ENCODE results near the gene DHRS1.

The DHRS1 gene

DNA sequence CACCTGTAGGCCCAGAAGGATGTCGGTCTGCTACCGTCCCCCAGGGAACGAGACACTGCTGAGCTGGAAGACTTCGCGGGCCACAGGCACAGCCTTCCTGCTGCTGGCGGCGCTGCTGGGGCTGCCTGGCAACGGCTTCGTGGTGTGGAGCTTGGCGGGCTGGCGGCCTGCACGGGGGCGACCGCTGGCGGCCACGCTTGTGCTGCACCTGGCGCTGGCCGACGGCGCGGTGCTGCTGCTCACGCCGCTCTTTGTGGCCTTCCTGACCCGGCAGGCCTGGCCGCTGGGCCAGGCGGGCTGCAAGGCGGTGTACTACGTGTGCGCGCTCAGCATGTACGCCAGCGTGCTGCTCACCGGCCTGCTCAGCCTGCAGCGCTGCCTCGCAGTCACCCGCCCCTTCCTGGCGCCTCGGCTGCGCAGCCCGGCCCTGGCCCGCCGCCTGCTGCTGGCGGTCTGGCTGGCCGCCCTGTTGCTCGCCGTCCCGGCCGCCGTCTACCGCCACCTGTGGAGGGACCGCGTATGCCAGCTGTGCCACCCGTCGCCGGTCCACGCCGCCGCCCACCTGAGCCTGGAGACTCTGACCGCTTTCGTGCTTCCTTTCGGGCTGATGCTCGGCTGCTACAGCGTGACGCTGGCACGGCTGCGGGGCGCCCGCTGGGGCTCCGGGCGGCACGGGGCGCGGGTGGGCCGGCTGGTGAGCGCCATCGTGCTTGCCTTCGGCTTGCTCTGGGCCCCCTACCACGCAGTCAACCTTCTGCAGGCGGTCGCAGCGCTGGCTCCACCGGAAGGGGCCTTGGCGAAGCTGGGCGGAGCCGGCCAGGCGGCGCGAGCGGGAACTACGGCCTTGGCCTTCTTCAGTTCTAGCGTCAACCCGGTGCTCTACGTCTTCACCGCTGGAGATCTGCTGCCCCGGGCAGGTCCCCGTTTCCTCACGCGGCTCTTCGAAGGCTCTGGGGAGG is 11.3 kb upstream of the DHRS1 start, which contains the start of gene LTB4R:
LTB4R (plus strand) TSS at position 857 of the 959 bp plus-strand sequence. CDS start 4,150 bp downstream, outside the sequence.
- Histone ChIP-seq H3K9ac (ENCODE audit: low read length) (peak within 1 kb of the TSS; percentile 53), H3K27ac (ENCODE audit: low read depth, low read length) (peak within 1 kb of the TSS; percentile 59), H3K27me3 (ENCODE audit: control insufficient read depth, insufficient read depth, low read length) (no peaks in the 10 kb centered on the region), H3K36me3 (ENCODE audit: control insufficient read depth, insufficient read depth, low read length) (peaks cover 9% of the 10 kb centered on the region), H3K4me3 (ENCODE audit: low read length) (peak within 1 kb of the TSS; percentile 67), H3K4me1 (ENCODE audit: control insufficient read depth, insufficient read depth, low read length) (peaks cover 8% of the 10 kb centered on the region)

DNA sequence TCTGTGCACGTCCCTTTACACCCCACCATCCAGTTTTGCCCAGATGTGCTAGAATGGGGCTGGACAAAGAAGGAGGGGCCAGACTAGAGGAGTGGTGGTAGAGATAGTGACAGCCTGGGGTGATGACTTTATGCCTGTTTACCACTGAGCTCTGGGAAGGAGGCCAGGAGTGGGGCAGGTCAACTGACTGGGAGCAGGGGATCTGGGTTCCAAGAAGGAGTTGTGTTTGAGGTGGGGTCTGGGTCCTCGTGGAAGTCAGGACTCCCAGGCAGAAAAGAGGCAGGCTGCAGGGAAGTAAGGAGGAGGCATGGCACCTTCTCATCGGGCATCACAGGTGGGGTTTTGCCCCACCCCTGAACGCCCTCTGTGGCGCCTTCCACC is 10.7 kb upstream of the DHRS1 start:
- H3K4me3 ChIP-seq (ENCODE audit: low read length), result peak overlapping the region; percentile 67
- no peaks in the 10 kb centered on the region for H3K27me3 ChIP-seq (ENCODE audit: control insufficient read depth, insufficient read depth, low read length)
- H3K9ac ChIP-seq (ENCODE audit: low read length), result no peak overlapping the region
- peaks cover 16% of the 10 kb centered on the region for H3K36me3 ChIP-seq (ENCODE audit: control insufficient read depth, insufficient read depth, low read length)
- peaks cover 8% of the 10 kb centered on the region for H3K4me1 ChIP-seq (ENCODE audit: control insufficient read depth, insufficient read depth, low read length)
- peak overlapping the region; percentile 59 for H3K27ac ChIP-seq (ENCODE audit: low read depth, low read length)

DNA sequence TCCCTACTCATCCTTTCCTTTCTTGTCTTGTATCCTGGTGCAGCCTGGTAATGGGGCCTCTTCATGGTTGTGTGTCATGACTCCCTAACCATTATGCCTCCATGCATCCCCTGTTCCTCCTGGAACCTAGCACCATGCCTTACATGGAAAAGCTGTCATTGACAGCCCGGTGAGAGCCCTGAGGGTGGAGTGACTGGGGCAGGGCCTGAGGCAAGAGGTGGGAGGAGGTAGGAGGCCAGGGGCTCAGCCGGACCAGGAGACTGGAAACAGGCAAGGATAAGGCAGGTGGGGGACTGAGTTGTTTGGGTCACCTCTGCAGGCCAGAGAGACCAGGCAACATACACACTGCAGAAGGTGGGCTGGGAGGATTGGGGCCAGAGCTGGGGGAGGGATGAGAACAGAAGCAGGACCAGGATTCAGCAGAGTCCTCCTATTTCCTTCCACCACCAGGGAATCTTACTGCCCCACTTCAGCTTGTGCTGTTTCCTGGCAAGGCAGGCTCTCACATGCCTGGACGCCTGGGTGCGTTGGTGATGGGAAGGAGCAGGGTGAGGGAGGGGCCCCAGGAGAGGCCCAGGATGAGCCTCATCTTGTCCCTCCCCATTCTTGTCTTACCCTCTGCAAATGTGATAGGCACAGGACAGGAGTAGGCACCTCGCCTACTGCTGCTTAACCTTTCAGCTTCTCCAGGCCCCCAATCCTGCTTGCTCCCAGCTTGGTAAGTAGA is 10.1 kb upstream of the DHRS1 start, which contains the start of gene LTB4R2:
LTB4R2 (plus strand) TSS at position 603 of the 727 bp plus-strand sequence. CDS start 525 bp downstream, outside the sequence.
- peaks cover 8% of the 10 kb centered on the region for H3K4me1 ChIP-seq (ENCODE audit: control insufficient read depth, insufficient read depth, low read length)
- peak within 1 kb of the TSS; percentile 59 for H3K27ac ChIP-seq (ENCODE audit: low read depth, low read length)
- no peaks in the 10 kb centered on the region for H3K27me3 ChIP-seq (ENCODE audit: control insufficient read depth, insufficient read depth, low read length)
- H3K9ac ChIP-seq (ENCODE audit: low read length), result no peak within 1 kb of the TSS
- H3K4me3 ChIP-seq (ENCODE audit: low read length), result peak within 1 kb of the TSS; percentile 67
- peaks cover 21% of the 10 kb centered on the region for H3K36me3 ChIP-seq (ENCODE audit: control insufficient read depth, insufficient read depth, low read length)

DNA sequence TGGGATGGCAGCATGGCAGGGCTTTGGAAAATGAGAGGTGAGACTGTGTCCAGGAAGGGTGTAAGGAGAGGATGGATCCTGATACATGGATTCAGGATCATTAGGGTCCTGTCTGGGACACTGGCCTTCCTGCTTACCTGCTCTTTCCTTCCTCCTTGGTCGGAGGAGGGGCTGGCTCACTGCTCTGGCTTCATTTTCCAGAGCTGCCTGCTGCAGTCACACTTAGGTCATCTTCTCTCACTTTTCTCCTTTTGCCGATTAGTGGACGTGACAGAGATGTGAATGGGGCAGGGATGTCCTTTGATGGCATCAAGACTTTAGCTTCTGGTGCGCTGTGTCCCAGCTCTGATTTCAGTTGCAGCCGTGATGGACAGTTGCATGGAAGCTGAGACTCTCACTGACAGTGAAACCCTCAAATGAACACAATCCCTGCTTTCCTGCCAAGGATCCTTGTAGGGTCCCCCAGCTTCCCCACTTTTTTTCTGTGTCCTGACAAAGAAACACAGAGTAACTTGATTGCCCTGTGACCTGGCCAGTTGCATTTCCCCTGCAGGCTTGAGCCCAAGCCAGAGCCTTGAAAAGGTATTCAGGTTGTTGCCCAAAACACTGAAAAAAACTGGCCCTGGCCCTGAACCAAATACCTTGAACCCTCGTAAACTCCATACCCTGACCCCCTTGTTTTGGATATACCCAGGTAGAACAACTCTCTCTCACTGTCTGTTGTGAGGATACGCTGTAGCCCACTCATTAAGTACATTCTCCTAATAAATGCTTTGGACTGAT is 9.0 kb upstream of the DHRS1 start:
- Histone ChIP-seq H3K27ac (ENCODE audit: low read depth, low read length) (no peak overlapping the region), H3K27me3 (ENCODE audit: control insufficient read depth, insufficient read depth, low read length) (no peaks in the 10 kb centered on the region), H3K9ac (ENCODE audit: low read length) (no peak overlapping the region), H3K4me1 (ENCODE audit: control insufficient read depth, insufficient read depth, low read length) (peaks cover 8% of the 10 kb centered on the region), H3K36me3 (ENCODE audit: control insufficient read depth, insufficient read depth, low read length) (peaks cover 32% of the 10 kb centered on the region), H3K4me3 (ENCODE audit: low read length) (no peak overlapping the region)

DNA sequence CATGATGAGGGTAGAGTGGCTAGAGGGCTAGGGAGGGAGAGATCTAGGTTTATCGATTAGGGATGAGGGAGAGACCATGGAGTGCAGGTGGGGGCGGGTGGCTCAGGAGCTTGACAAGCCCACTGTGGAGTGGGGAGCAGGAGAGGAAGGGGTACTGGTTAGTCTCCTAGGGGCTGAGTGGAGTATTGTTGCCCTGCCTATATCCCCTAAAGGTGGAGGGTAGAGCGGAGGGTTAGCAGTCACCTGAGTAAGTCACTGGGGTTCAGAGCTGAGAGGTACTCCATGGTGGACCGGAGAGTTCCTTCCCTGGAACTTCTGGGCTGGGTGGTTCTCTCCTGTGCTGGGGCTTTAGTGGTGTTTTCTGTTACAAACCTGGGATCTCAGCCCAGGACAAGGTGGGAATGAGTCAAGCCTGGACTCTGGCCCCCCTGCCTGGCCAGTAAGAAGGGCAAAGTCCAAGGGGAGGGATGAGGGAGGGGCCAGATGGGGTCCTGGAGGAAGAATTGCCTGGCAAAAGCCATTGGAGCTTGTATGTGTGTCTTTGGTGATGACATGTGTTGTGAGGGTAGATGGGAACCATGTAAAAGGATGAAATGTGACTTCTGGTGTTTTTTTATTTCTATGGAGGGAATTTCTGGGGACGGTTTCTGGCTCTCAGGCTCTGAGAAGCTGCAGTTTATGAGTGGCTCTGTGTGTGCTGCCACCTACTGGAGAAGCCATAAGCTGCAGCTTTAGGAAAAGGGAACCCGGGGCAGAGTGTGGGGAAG is 8.2 kb upstream of the DHRS1 start, which contains the start of gene CIDEB:
CIDEB (minus strand) TSS at position 403 of the 767 bp plus-strand sequence; CDS start at position 284, 119 bp downstream.
- Histone ChIP-seq H3K27me3 (ENCODE audit: control insufficient read depth, insufficient read depth, low read length) (no peaks in the 10 kb centered on the region), H3K36me3 (ENCODE audit: control insufficient read depth, insufficient read depth, low read length) (peaks cover 37% of the 10 kb centered on the region), H3K4me3 (ENCODE audit: low read length) (no peak within 1 kb of the TSS), H3K9ac (ENCODE audit: low read length) (no peak within 1 kb of the TSS), H3K4me1 (ENCODE audit: control insufficient read depth, insufficient read depth, low read length) (peaks cover 8% of the 10 kb centered on the region), H3K27ac (ENCODE audit: low read depth, low read length) (no peak within 1 kb of the TSS)

DNA sequence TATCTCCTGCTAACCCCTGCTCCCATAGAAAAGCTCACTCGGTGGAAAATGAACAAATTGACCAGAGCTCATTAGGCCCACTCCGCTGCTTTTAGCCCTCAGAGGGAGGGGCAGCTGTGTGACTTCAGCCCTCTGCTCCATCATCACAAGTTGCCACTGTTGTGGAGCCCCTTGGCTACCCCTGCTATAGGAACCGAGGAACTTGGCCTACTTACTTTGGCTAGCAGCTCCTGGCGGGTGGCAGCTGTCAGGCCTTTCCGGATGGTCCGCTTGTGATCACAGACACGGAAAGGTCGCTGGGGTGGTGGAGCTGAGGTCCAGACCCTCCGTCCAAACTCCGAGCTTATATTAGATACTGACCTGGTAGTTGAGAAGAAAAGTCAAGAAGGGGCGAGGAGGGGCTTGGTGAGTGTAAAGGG is 7.6 kb upstream of the DHRS1 start:
- Histone ChIP-seq H3K4me1 (ENCODE audit: control insufficient read depth, insufficient read depth, low read length) (peaks cover 8% of the 10 kb centered on the region), H3K4me3 (ENCODE audit: low read length) (no peak overlapping the region), H3K36me3 (ENCODE audit: control insufficient read depth, insufficient read depth, low read length) (peaks cover 43% of the 10 kb centered on the region), H3K27ac (ENCODE audit: low read depth, low read length) (no peak overlapping the region), H3K9ac (ENCODE audit: low read length) (no peak overlapping the region), H3K27me3 (ENCODE audit: control insufficient read depth, insufficient read depth, low read length) (no peaks in the 10 kb centered on the region)

DNA sequence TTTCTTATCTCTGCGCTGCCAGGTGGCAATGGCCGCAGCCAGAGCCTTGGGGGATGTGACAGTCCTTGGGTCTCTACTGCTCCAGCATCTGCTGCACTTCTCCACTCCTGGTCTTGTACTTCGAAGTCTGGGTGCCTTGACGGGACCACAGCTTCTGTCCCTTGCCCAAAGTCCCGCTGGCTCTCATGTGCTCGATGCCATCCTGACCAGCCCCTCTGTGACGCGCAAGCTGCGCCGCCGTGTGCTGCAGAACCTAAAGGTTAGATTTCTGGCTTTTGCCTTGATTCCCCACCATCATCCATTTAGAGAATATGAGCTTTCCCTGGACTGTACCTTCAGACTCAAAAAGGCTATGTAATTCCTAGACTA is 4.4 kb upstream of the DHRS1 start:
- Histone ChIP-seq H3K9ac (ENCODE audit: low read length) (no peak overlapping the region), H3K27me3 (ENCODE audit: control insufficient read depth, insufficient read depth, low read length) (no peaks in the 10 kb centered on the region), H3K4me3 (ENCODE audit: low read length) (no peak overlapping the region), H3K27ac (ENCODE audit: low read depth, low read length) (no peak overlapping the region), H3K36me3 (ENCODE audit: control insufficient read depth, insufficient read depth, low read length) (peaks cover 47% of the 10 kb centered on the region), H3K4me1 (ENCODE audit: control insufficient read depth, insufficient read depth, low read length) (peaks cover 10% of the 10 kb centered on the region)

DNA sequence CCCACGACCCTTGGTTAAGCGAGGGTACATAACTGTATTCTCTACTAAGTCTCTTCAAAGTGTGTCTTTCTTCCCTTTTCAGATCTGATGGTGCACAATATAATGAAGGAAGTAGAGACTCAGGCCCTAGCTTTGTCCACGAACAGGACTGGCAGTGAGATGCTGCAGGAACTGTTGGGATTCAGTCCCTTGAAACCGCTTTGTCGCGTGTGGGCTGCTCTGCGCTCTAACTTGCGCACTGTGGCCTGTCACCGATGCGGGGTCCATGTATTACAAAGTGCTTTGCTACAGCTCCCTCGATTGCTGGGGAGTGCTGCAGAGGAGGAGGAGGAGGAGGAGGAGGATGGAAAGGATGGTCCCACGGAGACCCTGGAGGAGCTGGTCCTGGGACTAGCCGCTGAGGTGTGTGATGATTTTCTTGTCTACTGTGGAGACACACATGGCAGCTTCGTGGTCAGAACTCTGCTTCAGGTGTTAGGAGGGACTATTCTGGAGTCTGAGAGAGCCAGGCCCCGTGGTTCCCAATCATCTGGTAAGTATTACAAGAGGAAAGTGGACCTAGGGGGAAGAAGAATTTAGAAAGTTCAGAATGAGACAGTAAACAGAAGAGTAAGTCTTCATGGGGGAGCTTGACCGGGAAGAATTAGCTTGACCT is 873 bp upstream of the DHRS1 start:
- Histone ChIP-seq H3K27me3 (ENCODE audit: control insufficient read depth, insufficient read depth, low read length) (no peaks in the 10 kb centered on the region), H3K9ac (ENCODE audit: low read length) (peak overlapping the region; percentile 45), H3K27ac (ENCODE audit: low read depth, low read length) (peak overlapping the region; percentile 85), H3K36me3 (ENCODE audit: control insufficient read depth, insufficient read depth, low read length) (peaks cover 45% of the 10 kb centered on the region), H3K4me3 (ENCODE audit: low read length) (peak overlapping the region; percentile 98), H3K4me1 (ENCODE audit: control insufficient read depth, insufficient read depth, low read length) (peaks cover 13% of the 10 kb centered on the region)

DNA sequence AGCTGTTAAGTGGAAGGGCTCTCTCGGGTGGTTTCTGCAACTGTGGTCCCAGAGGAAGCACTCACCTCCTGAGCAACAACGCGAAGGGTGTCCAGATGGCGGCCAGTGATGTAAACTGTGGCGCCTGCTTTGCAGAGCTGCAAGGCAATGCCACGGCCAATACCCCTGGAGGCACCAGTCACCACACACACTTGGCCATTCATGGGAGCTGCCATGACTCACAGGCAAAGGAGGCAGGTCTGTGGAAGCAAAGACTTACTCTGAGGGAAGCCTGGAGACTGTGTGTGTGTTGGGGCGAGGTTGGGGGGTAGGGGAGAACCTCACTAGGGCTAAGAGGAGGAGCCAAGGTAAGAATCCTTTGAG is 707 bp downstream of the DHRS1 start:
- H3K27ac ChIP-seq (ENCODE audit: low read depth, low read length), result peak overlapping the region; percentile 85
- no peaks in the 10 kb centered on the region for H3K27me3 ChIP-seq (ENCODE audit: control insufficient read depth, insufficient read depth, low read length)
- H3K4me3 ChIP-seq (ENCODE audit: low read length), result peak overlapping the region; percentile 98
- H3K36me3 ChIP-seq (ENCODE audit: control insufficient read depth, insufficient read depth, low read length), result peaks cover 31% of the 10 kb centered on the region
- peaks cover 13% of the 10 kb centered on the region for H3K4me1 ChIP-seq (ENCODE audit: control insufficient read depth, insufficient read depth, low read length)
- H3K9ac ChIP-seq (ENCODE audit: low read length), result peak overlapping the region; percentile 93

DNA sequence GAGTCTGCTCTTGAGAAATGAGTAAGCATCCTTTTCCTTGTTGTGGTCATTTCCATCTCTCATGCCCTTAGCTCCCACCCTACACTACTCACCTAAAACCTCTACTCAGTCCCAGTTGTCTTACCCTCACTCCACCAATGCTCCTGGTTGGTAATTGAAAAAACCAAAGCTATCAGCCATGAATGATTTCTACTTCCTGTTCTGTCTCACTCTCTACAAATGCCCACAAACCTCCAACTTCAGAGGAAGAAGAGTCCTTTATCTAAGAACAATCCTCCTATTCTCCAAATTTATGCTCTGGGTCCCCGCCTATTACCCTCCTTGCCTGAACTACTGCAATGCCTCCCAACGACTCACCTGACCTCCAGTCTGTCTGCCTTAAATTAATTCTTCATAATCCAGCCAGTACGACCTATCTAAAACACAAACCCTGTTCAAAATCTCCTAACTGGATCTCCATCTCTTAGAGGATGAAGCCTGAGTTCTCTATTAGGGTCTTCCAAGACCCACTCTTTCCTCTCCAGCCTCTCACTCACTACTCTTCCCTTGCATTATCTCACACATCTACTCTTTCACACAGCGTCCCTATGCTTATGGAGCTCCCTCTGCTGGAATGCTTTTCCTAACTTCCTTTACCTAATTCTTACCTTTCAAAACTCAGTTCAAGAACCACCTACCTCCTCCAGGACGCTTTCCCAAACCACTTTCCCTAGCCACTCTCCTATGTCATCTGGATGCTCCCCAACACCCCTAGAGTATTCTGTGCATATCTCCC is 2.2 kb downstream of the DHRS1 start:
- peak overlapping the region; percentile 21 for H3K4me3 ChIP-seq (ENCODE audit: low read length)
- H3K36me3 ChIP-seq (ENCODE audit: control insufficient read depth, insufficient read depth, low read length), result peaks cover 24% of the 10 kb centered on the region
- H3K27ac ChIP-seq (ENCODE audit: low read depth, low read length), result no peak overlapping the region
- no peak overlapping the region for H3K9ac ChIP-seq (ENCODE audit: low read length)
- no peaks in the 10 kb centered on the region for H3K27me3 ChIP-seq (ENCODE audit: control insufficient read depth, insufficient read depth, low read length)
- peaks cover 13% of the 10 kb centered on the region for H3K4me1 ChIP-seq (ENCODE audit: control insufficient read depth, insufficient read depth, low read length)
